SK-N-SH (cell line): ENCODE measurements around the gene SMYD3. TPM values are rescaled to one million over a fixed set of nuclear protein-coding genes. Genes with fewer than 3 reads are reported as not detected.

Experiments used
- CTCF ChIA-PET: fragments of 300-600, 350-600 bp; formaldehyde crosslinking; extraction: SDS; loops from one replicate; lab custom pipeline; 2021; lab: Yijun Ruan, JAX
- POLR2A ChIA-PET: fragments of 350-600 bp; sonication (Branson Sonifier 250); formaldehyde crosslinking; extraction: SDS; loops from one replicate; lab custom pipeline; 2020; ENCODE audit warnings: antibody characterized with exemption, inconsistent platforms; lab: Yijun Ruan, JAX
- DNase-seq: peaks from one replicate; pipeline ENCODE4 v3.0.0; 2012
- H2AFZ ChIP-seq: fragments of 200-600 bp; sonication (generic); 2 replicates; pipeline ENCODE4 v1.8.1; 2016; ENCODE audit warnings: antibody characterized with exemption, mild to moderate bottlenecking, low read depth
- H3F3A ChIP-seq: fragments of 200-600 bp; sonication (generic); replicated peaks from 2 replicates; pipeline ENCODE3; 2016; ENCODE audit warnings: antibody characterized with exemption, mild to moderate bottlenecking; ENCODE audit not compliant: insufficient read depth
- H3K27ac ChIP-seq, 2 experiments: fragments of 200-500 bp in 1 of 2; fragments of 200-600 bp in 1 of 2; sonication (Bioruptor generic) in 1 of 2; sonication (generic), shearing (Covaris generic) in 1 of 2; 2 replicates each; pipeline versions ENCODE4 v1.5.1 to v1.6.1; 2014 to 2016; ENCODE audit warnings: low read depth in 2 of 2, inconsistent platforms in 1 of 2, low read length in 1 of 2, mild to moderate bottlenecking in 1 of 2, mixed read lengths in 1 of 2
- H3K27me3 ChIP-seq: fragments of 200-600 bp; sonication (generic), shearing (Covaris generic); 2 replicates; pipeline ENCODE4 v1.6.1; 2016; ENCODE audit warnings: mixed run types; ENCODE audit not compliant: insufficient read depth
- H3K36me3 ChIP-seq, 2 experiments: fragments of 200-500 bp in 1 of 2; fragments of 200-600 bp in 1 of 2; sonication (Bioruptor generic) in 1 of 2; sonication (generic) in 1 of 2; replicated peaks in 1 of 2; 2 replicates each; pipeline versions ENCODE3 to v1.5.1; 2014 to 2016; ENCODE audit warnings: low read length in 1 of 2, mild to moderate bottlenecking in 1 of 2; ENCODE audit not compliant: insufficient read depth in 2 of 2, control insufficient read depth in 1 of 2
- H3K4me1 ChIP-seq, 2 experiments: fragments of 200-500 bp in 1 of 2; fragments of 200-600 bp in 1 of 2; sonication (Bioruptor generic) in 1 of 2; sonication (generic), shearing (Covaris generic) in 1 of 2; 2 replicates each; pipeline versions ENCODE4 v1.5.1 to v1.6.1; 2014 to 2016; ENCODE audit warnings: low read depth in 1 of 2, low read length in 1 of 2, mixed run types in 1 of 2; ENCODE audit not compliant: insufficient read depth in 2 of 2, control insufficient read depth in 1 of 2
- H3K4me2 ChIP-seq: fragments of 200-600 bp; sonication (generic), shearing (Covaris generic); 2 replicates; pipeline ENCODE4 v1.6.1; 2017; ENCODE audit warnings: mixed run types
- H3K4me3 ChIP-seq, 2 experiments: fragments of 200-500 bp in 1 of 2; fragments of 200-600 bp in 1 of 2; sonication (Bioruptor generic) in 1 of 2; sonication (generic), shearing (Covaris generic) in 1 of 2; 2 replicates each; pipeline versions ENCODE4 v1.5.1 to v1.8.1; 2014 to 2016; ENCODE audit warnings: low read depth in 2 of 2, inconsistent platforms in 1 of 2, low read length in 1 of 2, mild to moderate bottlenecking in 1 of 2, mixed read lengths in 1 of 2, moderate library complexity in 1 of 2
- H3K79me2 ChIP-seq: fragments of 200-600 bp; sonication (generic); 2 replicates; pipeline ENCODE4 v1.8.1; 2017; ENCODE audit warnings: mild to moderate bottlenecking; ENCODE audit not compliant: insufficient read depth
- H3K9ac ChIP-seq: fragments of 200-600 bp; sonication (generic); 2 replicates; pipeline ENCODE4 v1.6.1; 2017; ENCODE audit warnings: mixed run types
- H3K9me2 ChIP-seq: fragments of 200-600 bp; sonication (generic); 2 replicates; pipeline ENCODE4 v1.6.1; 2017; ENCODE audit warnings: mixed run types
- H3K9me3 ChIP-seq: fragments of 200-600 bp; sonication (generic); 2 replicates; pipeline ENCODE4 v1.6.1; 2017; ENCODE audit warnings: mixed run types, mild to moderate bottlenecking, moderate library complexity
- H4K20me1 ChIP-seq: fragments of 200-600 bp; sonication (generic); 2 replicates; pipeline ENCODE4 v1.6.1; 2017; ENCODE audit warnings: mild to moderate bottlenecking, mixed run types; ENCODE audit not compliant: insufficient read depth
- ELF1 ChIP-seq: IDR thresholded peaks from 2 replicates; pipeline ENCODE4 v1.4.0; 2012
- FOXM1 ChIP-seq: IDR thresholded peaks from 2 replicates; pipeline ENCODE4 v1.4.0; 2012; ENCODE audit warnings: low read depth, mild to moderate bottlenecking
- GABPA ChIP-seq: IDR thresholded peaks from 2 replicates; pipeline ENCODE4 v1.4.0; 2012; ENCODE audit warnings: low read depth, mild to moderate bottlenecking
- JUND ChIP-seq: IDR thresholded peaks from 2 replicates; pipeline ENCODE4 v1.4.0; 2012
- NFIC ChIP-seq: IDR thresholded peaks from 2 replicates; pipeline ENCODE4 v1.4.0; 2012; ENCODE audit warnings: borderline replicate concordance
- NRF1 ChIP-seq: IDR thresholded peaks from 2 replicates; pipeline ENCODE4 v1.6.1; 2012; ENCODE audit warnings: low read depth, mild to moderate bottlenecking, low read length
- POLR2AphosphoS5 ChIP-seq: IDR thresholded peaks from 2 replicates; pipeline ENCODE4 v1.6.1; 2012; ENCODE audit warnings: low read depth, low read length
- RFX5 ChIP-seq: IDR thresholded peaks from 2 replicates; pipeline ENCODE4 v1.6.1; 2012; ENCODE audit warnings: mild to moderate bottlenecking, improper control_type of control experiment, low read length
- SMC3 ChIP-seq: IDR thresholded peaks from 2 replicates; pipeline ENCODE4 v1.6.1; 2012; ENCODE audit warnings: low read depth, low read length, improper control_type of control experiment
- TCF12 ChIP-seq: IDR thresholded peaks from 2 replicates; pipeline ENCODE4 v1.4.0; 2012
- WGBS: methylation state at CpG from one replicate; pipeline ENCODE4 v1.1.6; 2017; ENCODE audit warnings: low lambda C conversion rate; 5-methylcytosine and 5-hydroxymethylcytosine counted together
- polyA plus RNA-seq, 3 experiments: library from polyadenylated mRNA; depleted of rRNA; stranded (reverse); fragments of >200 nt; gene quantifications; 2 replicates each; pipeline ENCODE4 v1.2.3, GENCODE V29; 2012
- TF ChIP-seq, protein P1 (sequence below): IDR thresholded peaks from 2 replicates; pipeline ENCODE4; 2012
- TF ChIP-seq, protein P2 (sequence below): fragments of 150-350 bp; IDR thresholded peaks from 2 replicates; pipeline ENCODE4 v1.6.1; 2016; ENCODE audit warnings: mild to moderate bottlenecking, low read depth, low read length
- TF ChIP-seq, protein P3 (sequence below): IDR thresholded peaks from 2 replicates; pipeline ENCODE4 v1.6.1; 2012; ENCODE audit warnings: mild to moderate bottlenecking, low read depth, low read length, moderate library complexity

Gene SMYD3
- polyA plus RNA-seq, 1 of the 3 experiments (the other 2 are of a cell fraction): 31.4 TPM

DNA sequence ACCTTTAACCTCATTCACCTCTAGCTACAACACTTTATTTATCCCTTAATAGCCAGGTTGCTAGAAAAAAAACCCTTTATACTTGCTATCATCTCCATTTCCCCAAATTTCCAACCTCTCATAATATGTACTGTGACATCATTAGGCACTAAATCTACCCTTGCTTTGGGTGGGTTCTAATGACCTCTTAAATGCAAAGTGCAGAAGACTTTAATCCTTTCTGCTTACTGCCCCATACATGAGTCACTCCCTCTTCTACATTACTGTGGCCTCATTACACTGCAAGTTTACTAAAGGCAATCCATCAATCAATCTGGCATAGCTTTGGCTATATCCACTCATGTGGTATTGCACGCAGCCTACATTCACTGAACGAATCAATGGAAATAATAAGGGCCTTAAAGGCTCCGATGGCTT lies 353.3 kb downstream of the SMYD3 start:
- no peaks in the 10 kb centered on the region for H3K9me3 ChIP-seq
- CTCF ChIA-PET: interaction anchor here (0.6 to 1.2 kb wide), 2 partner anchors 10 to 71 kb away, joined by 3 to 5 read pairs; no protein-coding TSS in a partner anchor
- no peak overlapping the region for H3K27ac ChIP-seq
- POLR2A ChIA-PET: no interaction called here
- WGBS: 95% methylated on average over 3 of the region's 3 CpGs
- H3K36me3 ChIP-seq: no peaks in the 10 kb centered on the region
- no peaks in the 10 kb centered on the region for H3K79me2 ChIP-seq
- H2AFZ ChIP-seq: no peak overlapping the region
- no peak overlapping the region for H3K4me2 ChIP-seq
- peaks cover 0 to 8% of the 10 kb centered on the region in 2 experiments; a peak in 1 of 4 replicates for H3K4me1 ChIP-seq
- no peak overlapping the region for H3K9ac ChIP-seq
- H3F3A ChIP-seq: peaks cover 3% of the 10 kb centered on the region
- no peaks in the 10 kb centered on the region for H3K9me2 ChIP-seq
- H3K4me3 ChIP-seq: no peak overlapping the region
- DNase-seq: no peak
- TF ChIP-seq, protein P1, sequence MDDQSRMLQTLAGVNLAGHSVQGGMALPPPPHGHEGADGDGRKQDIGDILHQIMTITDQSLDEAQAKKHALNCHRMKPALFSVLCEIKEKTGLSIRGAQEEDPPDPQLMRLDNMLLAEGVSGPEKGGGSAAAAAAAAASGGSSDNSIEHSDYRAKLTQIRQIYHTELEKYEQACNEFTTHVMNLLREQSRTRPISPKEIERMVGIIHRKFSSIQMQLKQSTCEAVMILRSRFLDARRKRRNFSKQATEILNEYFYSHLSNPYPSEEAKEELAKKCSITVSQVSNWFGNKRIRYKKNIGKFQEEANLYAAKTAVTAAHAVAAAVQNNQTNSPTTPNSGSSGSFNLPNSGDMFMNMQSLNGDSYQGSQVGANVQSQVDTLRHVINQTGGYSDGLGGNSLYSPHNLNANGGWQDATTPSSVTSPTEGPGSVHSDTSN: peak; percentile 68
- no peak for TF ChIP-seq TCF12
- H3K27me3 ChIP-seq: no peaks in the 10 kb centered on the region
- H4K20me1 ChIP-seq: no peaks in the 10 kb centered on the region

DNA sequence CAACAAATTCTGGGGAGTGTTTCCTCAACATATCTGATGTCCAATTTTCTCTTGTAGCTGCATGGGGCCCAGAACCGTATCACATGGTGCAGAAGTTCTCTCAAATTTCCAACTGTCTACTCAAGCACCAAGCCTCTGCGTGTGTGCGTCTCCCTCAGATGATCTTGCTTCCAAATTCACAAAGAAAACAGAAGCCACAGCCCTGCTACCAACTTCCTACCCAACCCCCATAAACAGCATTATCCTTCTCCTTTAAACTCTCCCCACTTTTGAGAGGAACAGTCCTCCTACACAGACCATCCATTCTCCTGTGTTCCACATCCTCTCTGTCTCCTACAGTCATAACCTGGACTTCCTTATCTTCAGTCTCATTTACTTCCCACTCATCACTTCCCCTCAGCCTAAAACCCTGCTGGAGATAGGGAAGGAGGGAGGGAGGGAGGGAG lies 354.1 kb downstream of the SMYD3 start:
- peaks cover 0 to 8% of the 10 kb centered on the region in 2 experiments; a peak in 1 of 4 replicates for H3K4me1 ChIP-seq
- no peaks in the 10 kb centered on the region; the same call in 1 of the 2 replicates for H3K9me3 ChIP-seq
- no peaks in the 10 kb centered on the region for H3K36me3 ChIP-seq
- no peak overlapping the region for H3K9ac ChIP-seq
- no peak overlapping the region for H2AFZ ChIP-seq
- H3K4me3 ChIP-seq: no peak overlapping the region
- H3K27me3 ChIP-seq: no peaks in the 10 kb centered on the region
- POLR2A ChIA-PET: no interaction called here
- TF ChIP-seq JUND (no peak), ELF1 (no peak), GABPA (no peak), NFIC (no peak)
- TF ChIP-seq, protein P2, sequence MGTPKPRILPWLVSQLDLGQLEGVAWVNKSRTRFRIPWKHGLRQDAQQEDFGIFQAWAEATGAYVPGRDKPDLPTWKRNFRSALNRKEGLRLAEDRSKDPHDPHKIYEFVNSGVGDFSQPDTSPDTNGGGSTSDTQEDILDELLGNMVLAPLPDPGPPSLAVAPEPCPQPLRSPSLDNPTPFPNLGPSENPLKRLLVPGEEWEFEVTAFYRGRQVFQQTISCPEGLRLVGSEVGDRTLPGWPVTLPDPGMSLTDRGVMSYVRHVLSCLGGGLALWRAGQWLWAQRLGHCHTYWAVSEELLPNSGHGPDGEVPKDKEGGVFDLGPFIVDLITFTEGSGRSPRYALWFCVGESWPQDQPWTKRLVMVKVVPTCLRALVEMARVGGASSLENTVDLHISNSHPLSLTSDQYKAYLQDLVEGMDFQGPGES: no peak
- TF ChIP-seq, all 33 proteins: peak for 0
- H3K79me2 ChIP-seq: no peaks in the 10 kb centered on the region
- H3K27ac ChIP-seq: no peak overlapping the region
- no peaks in the 10 kb centered on the region for H4K20me1 ChIP-seq
- CTCF ChIA-PET: interaction anchor here (1.2 kb wide), 1 partner anchor 9 kb away, joined by 5 read pairs; no protein-coding TSS in a partner anchor
- H3K9me2 ChIP-seq: no peaks in the 10 kb centered on the region
- 94% methylated on average over 3 of the region's 3 CpGs for WGBS
- H3K4me2 ChIP-seq: no peak overlapping the region
- no peak for DNase-seq
- H3F3A ChIP-seq: peaks cover 3% of the 10 kb centered on the region

DNA sequence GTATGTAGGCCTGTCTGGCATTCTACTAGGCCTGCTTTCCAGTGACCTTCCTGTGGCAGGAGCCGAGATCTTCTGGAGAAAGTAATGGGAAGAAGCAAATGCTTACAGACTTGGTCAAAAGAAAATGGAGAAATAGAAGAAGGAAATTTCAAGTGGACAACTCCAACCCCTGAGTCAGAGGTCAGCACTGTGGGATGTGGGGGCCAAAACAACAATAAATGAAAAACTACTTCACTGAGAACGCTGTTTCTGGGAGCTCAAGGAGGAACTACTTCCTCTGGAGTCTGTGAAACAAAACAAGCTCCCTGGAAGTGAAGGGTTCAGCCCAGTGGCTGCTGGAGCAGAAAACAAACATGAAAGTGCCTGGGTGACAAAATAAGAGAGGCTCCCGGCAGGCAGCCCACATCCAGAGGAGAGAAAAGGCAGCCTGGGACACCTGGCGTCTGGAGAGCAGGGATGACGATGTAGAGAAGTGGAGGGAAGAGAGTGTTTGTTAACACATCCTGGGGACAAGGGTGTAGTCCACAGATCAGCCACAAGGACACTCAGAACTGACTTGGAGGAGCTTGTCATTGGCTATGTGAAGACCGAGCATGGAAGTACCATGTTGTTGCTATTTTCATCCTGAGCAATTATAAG lies 355.2 kb downstream of the SMYD3 start:
- CTCF ChIA-PET: no interaction called here
- no peak overlapping the region for H3K9ac ChIP-seq
- H3K9me3 ChIP-seq: no peaks in the 10 kb centered on the region; the same call in 1 of the 2 replicates
- DNase-seq: no peak
- no peak overlapping the region for H3K4me2 ChIP-seq
- no peaks in the 10 kb centered on the region for H3K9me2 ChIP-seq
- no peak overlapping the region for H2AFZ ChIP-seq
- H3K27ac ChIP-seq: no peak overlapping the region
- POLR2A ChIA-PET: no interaction called here
- no peak overlapping the region for H3K4me3 ChIP-seq
- no peaks in the 10 kb centered on the region for H3K36me3 ChIP-seq
- H3K4me1 ChIP-seq: peaks cover 0 to 8% of the 10 kb centered on the region in 2 experiments; a peak in 1 of 4 replicates
- H3F3A ChIP-seq: peaks cover 3% of the 10 kb centered on the region
- WGBS: 95% methylated on average over 6 of the region's 6 CpGs
- H3K27me3 ChIP-seq: no peaks in the 10 kb centered on the region
- H4K20me1 ChIP-seq: no peaks in the 10 kb centered on the region
- TF ChIP-seq FOXM1 (no peak), POLR2AphosphoS5 (no peak), SMC3 (no peak), RFX5 (no peak), NRF1 (no peak)
- TF ChIP-seq, protein P3, sequence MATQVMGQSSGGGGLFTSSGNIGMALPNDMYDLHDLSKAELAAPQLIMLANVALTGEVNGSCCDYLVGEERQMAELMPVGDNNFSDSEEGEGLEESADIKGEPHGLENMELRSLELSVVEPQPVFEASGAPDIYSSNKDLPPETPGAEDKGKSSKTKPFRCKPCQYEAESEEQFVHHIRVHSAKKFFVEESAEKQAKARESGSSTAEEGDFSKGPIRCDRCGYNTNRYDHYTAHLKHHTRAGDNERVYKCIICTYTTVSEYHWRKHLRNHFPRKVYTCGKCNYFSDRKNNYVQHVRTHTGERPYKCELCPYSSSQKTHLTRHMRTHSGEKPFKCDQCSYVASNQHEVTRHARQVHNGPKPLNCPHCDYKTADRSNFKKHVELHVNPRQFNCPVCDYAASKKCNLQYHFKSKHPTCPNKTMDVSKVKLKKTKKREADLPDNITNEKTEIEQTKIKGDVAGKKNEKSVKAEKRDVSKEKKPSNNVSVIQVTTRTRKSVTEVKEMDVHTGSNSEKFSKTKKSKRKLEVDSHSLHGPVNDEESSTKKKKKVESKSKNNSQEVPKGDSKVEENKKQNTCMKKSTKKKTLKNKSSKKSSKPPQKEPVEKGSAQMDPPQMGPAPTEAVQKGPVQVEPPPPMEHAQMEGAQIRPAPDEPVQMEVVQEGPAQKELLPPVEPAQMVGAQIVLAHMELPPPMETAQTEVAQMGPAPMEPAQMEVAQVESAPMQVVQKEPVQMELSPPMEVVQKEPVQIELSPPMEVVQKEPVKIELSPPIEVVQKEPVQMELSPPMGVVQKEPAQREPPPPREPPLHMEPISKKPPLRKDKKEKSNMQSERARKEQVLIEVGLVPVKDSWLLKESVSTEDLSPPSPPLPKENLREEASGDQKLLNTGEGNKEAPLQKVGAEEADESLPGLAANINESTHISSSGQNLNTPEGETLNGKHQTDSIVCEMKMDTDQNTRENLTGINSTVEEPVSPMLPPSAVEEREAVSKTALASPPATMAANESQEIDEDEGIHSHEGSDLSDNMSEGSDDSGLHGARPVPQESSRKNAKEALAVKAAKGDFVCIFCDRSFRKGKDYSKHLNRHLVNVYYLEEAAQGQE: no peak
- TF ChIP-seq, protein P1: no peak
- H3K79me2 ChIP-seq: no peaks in the 10 kb centered on the region
